BJ (cell line): ENCODE measurements around the gene TEDC2. TPM values are rescaled to one million over a fixed set of nuclear protein-coding genes. Genes with fewer than 3 reads are reported as not detected.

Source experiments
- CTCF ChIA-PET: fragments of 350-600 bp; formaldehyde crosslinking; extraction: SDS; loops from one replicate; lab custom pipeline; 2021; ENCODE audit warnings: antibody characterized with exemption, inconsistent platforms; lab: Yijun Ruan, JAX
- POLR2A ChIA-PET: fragments of 300-600 bp; sonication (Branson Sonifier 250); formaldehyde crosslinking; extraction: SDS; loops from one replicate; lab custom pipeline; 2021; ENCODE audit warnings: antibody characterized with exemption; lab: Charles Lee
- DNase-seq: peaks from one replicate; pipeline ENCODE4 v3.0.0-alpha.2; 2011; ENCODE audit warnings: low read depth
- H3K27me3 ChIP-seq: 2 replicates; pipeline ENCODE4 v1.6.0; 2011; ENCODE audit warnings: low read length; ENCODE audit not compliant: control insufficient read depth, insufficient read depth
- H3K36me3 ChIP-seq: 2 replicates; pipeline ENCODE4 v1.5.1; 2011; ENCODE audit warnings: low read length; ENCODE audit not compliant: control insufficient read depth, insufficient read depth
- H3K4me3 ChIP-seq: 2 replicates; pipeline ENCODE4 v1.5.1; 2011; ENCODE audit warnings: low read depth, mild to moderate bottlenecking, control low read depth, low read length
- CTCF ChIP-seq: IDR thresholded peaks from 2 replicates; pipeline ENCODE4 v1.5.1; 2011; ENCODE audit warnings: low read depth, mild to moderate bottlenecking, control low read depth, inconsistent platforms, low read length, moderate library complexity; ENCODE audit not compliant: insufficient read depth
- polyA plus RNA-seq: library from polyadenylated mRNA; depleted of rRNA; stranded (reverse); fragments of >200 nt; gene quantifications from 2 replicates; pipeline ENCODE4 v1.2.3, GENCODE V29; 2011

TEDC2 gene
- polyA plus RNA-seq, 1 experiment, result 3.7 TPM

GRCh38 chr16:2447920-2448583 lies 11.9 kb upstream of the TEDC2 start:
- Histone ChIP-seq H3K4me3 (no peak overlapping the region), H3K27me3 (no peaks in the 10 kb centered on the region), H3K36me3 (peaks cover 20% of the 10 kb centered on the region)
- POLR2A ChIA-PET, result no interaction called here
- DNase-seq, result no peak
- TF ChIP-seq CTCF, result no peak
- CTCF ChIA-PET, result no interaction called here

GRCh38 chr16:2449118-2449517 lies 10.8 kb upstream of the TEDC2 start:
- Histone ChIP-seq H3K27me3 (no peaks in the 10 kb centered on the region), H3K36me3 (peaks cover 27% of the 10 kb centered on the region), H3K4me3 (no peak overlapping the region)
- CTCF ChIA-PET, result no interaction called here
- no peak for DNase-seq
- TF ChIP-seq CTCF, result no peak
- POLR2A ChIA-PET, result no interaction called here

- CTCF ChIA-PET, result no interaction called here
- no peak for TF ChIP-seq CTCF
Observed at GRCh38 chr16:2450535-2450934, 9.4 kb upstream of the TEDC2 start.

GRCh38 chr16:2450975-2451381 lies 8.9 kb upstream of the TEDC2 start:
- CTCF ChIA-PET, result no interaction called here
- POLR2A ChIA-PET, result interaction anchor here (0.6 kb wide), 1 partner anchor 132 kb away, joined by 5 read pairs; no protein-coding TSS in a partner anchor
- no peak for TF ChIP-seq CTCF
- Histone ChIP-seq H3K27me3 (no peaks in the 10 kb centered on the region), H3K36me3 (peaks cover 21% of the 10 kb centered on the region), H3K4me3 (no peak overlapping the region)
- DNase-seq, result no peak

More at GRCh38 chr16:2450535-2450934, 9.4 kb upstream of the TEDC2 start:
- Histone ChIP-seq H3K27me3 (no peaks in the 10 kb centered on the region), H3K36me3 (peaks cover 21% of the 10 kb centered on the region), H3K4me3 (no peak overlapping the region)
- POLR2A ChIA-PET, result interaction anchor here (0.6 kb wide), 1 partner anchor 132 kb away, joined by 5 read pairs; no protein-coding TSS in a partner anchor
- no peak for DNase-seq

GRCh38 chr16:2451851-2452320 lies 8.0 kb upstream of the TEDC2 start:
- peaks cover 22% of the 10 kb centered on the region for H3K36me3 ChIP-seq
- no peak for TF ChIP-seq CTCF
- ChIA-PET CTCF (no interaction called here), POLR2A (no interaction called here)
- H3K4me3 ChIP-seq, result no peak overlapping the region
- H3K27me3 ChIP-seq, result no peaks in the 10 kb centered on the region
- no peak for DNase-seq
